ENCODE results near the gene RP2.
A peak's percentile ranks its signal among the peaks of the same experiment; 100 is the strongest.

The RP2 gene

GRCh38 chrX:46841346-46841745 is 4.5 kb downstream of the RP2 start:
- no peak for DNase-seq (ENCODE audit: low read depth in 2 of 3, low spot score in 1 of 3)

GRCh38 chrX:46844913-46845312 is 8.1 kb downstream of the RP2 start:
- DNase-seq (ENCODE audit: low read depth in 2 of 3, low spot score in 1 of 3): no peak

GRCh38 chrX:46849933-46850332 is 13.1 kb downstream of the RP2 start:
- no peak for DNase-seq (ENCODE audit: low read depth in 2 of 3, low spot score in 1 of 3)

GRCh38 chrX:46850771-46851170 is 13.9 kb downstream of the RP2 start:
- DNase-seq (ENCODE audit: low read depth in 2 of 3, low spot score in 1 of 3): no peak

GRCh38 chrX:46856483-46856882 is 19.6 kb downstream of the RP2 start:
- DNase-seq (ENCODE audit: low read depth in 2 of 3, low spot score in 1 of 3): no peak

- DNase-seq (ENCODE audit: low read depth in 2 of 3, low spot score in 1 of 3): no peak
These were observed 23.7 kb downstream of the RP2 start for GRCh38 chrX:46860557-46860956.

- DNase-seq (ENCODE audit: low read depth in 2 of 3, low spot score in 1 of 3): no peak
These were observed 26.2 kb downstream of the RP2 start for GRCh38 chrX:46863072-46863471.

- DNase-seq (ENCODE audit: low read depth in 2 of 3, low spot score in 1 of 3): no peak
These were observed 27.8 kb downstream of the RP2 start for GRCh38 chrX:46864606-46865005.

GRCh38 chrX:46865281-46865680 is 28.4 kb downstream of the RP2 start:
- no peak for DNase-seq (ENCODE audit: low read depth in 2 of 3, low spot score in 1 of 3)

- DNase-seq (ENCODE audit: low read depth in 2 of 3, low spot score in 1 of 3): no peak
These were observed 29.9 kb downstream of the RP2 start for GRCh38 chrX:46866726-46867125.

- no peak for DNase-seq (ENCODE audit: low read depth in 2 of 3, low spot score in 1 of 3)
These were observed 36.9 kb downstream of the RP2 start for GRCh38 chrX:46873746-46874145.

GRCh38 chrX:46876901-46877300 is 40.1 kb downstream of the RP2 start:
- DNase-seq (ENCODE audit: low read depth in 2 of 3, low spot score in 1 of 3): no peak

- no peak for DNase-seq (ENCODE audit: low read depth in 2 of 3, low spot score in 1 of 3)
These were observed 45.4 kb downstream of the RP2 start for GRCh38 chrX:46882266-46882665.

- DNase-seq (ENCODE audit: low read depth in 2 of 3, low spot score in 1 of 3): no peak
These were observed 48.0 kb downstream of the RP2 start for GRCh38 chrX:46884799-46885198.

GRCh38 chrX:46898207-46898606 is 61.4 kb downstream of the RP2 start:
- DNase-seq (ENCODE audit: low read depth in 2 of 3, low spot score in 1 of 3): no peak

GRCh38 chrX:46903458-46904242 is 66.8 kb downstream of the RP2 start:
- peak; percentile 15 to 43 (median 25) for DNase-seq (ENCODE audit: low read depth in 2 of 3, low spot score in 1 of 3)

- no peak for DNase-seq (ENCODE audit: low read depth in 2 of 3, low spot score in 1 of 3)
These were observed 67.8 kb downstream of the RP2 start for GRCh38 chrX:46904626-46905025.

GRCh38 chrX:46910415-46910814 is 73.6 kb downstream of the RP2 start:
- DNase-seq (ENCODE audit: low read depth in 2 of 3, low spot score in 1 of 3): no peak

GRCh38 chrX:46912098-46912602 is 75.3 kb downstream of the RP2 start, which contains the start of gene JADE3:
JADE3 (plus strand) TSS chrX:46912421; CDS start chrX:46984895, 72,474 bp downstream.
- peak in 1 of 3 donors; percentile 16 for DNase-seq (ENCODE audit: low read depth in 2 of 3, low spot score in 1 of 3)

- DNase-seq (ENCODE audit: low read depth in 2 of 3, low spot score in 1 of 3): no peak
These were observed 76.0 kb downstream of the RP2 start for GRCh38 chrX:46912603-46913491.

- DNase-seq (ENCODE audit: low read depth in 2 of 3, low spot score in 1 of 3): no peak
These were observed 76.8 kb downstream of the RP2 start for GRCh38 chrX:46913667-46914066.

GRCh38 chrX:46916273-46916672 is 79.4 kb downstream of the RP2 start:
- DNase-seq (ENCODE audit: low read depth in 2 of 3, low spot score in 1 of 3): no peak

Data from stimulated activated CD4-positive, alpha-beta T cell treated with anti-CD3 and anti-CD28 coated beads, Interleukin-12 subunit alpha, Interleukin-12 subunit beta, amount 100 ng/mL, for 48 hours (primary cell).